GM23248 (cell line): ENCODE results near the gene EBF4. TPM values are rescaled to one million over a fixed set of nuclear protein-coding genes. Genes with fewer than 3 reads are reported as not detected.

ENCODE experiments used
- DNase-seq: peaks from one replicate; pipeline ENCODE4 v3.0.0-alpha.2; 2015
- H2AFZ ChIP-seq: fragments of 200-600 bp; sonication (generic); 2 replicates; pipeline ENCODE4 v1.6.1; 2016; ENCODE audit warnings: antibody characterized with exemption
- H3F3A ChIP-seq: fragments of 200-600 bp; sonication (generic); 2 replicates; pipeline ENCODE4 v1.6.1; 2016; ENCODE audit warnings: mild to moderate bottlenecking, antibody characterized with exemption, mixed run types; ENCODE audit not compliant: insufficient read depth
- H3K27ac ChIP-seq: fragments of 200-600 bp; sonication (generic); 2 replicates; pipeline ENCODE4 v1.5.1; 2016; ENCODE audit warnings: mild to moderate bottlenecking
- H3K27me3 ChIP-seq: fragments of 200-600 bp; sonication (generic); replicated peaks from 2 replicates; pipeline ENCODE4 v1.6.1; 2016; ENCODE audit warnings: mild to moderate bottlenecking; ENCODE audit not compliant: insufficient read depth
- H3K36me3 ChIP-seq: fragments of 200-600 bp; sonication (generic); 2 replicates; pipeline ENCODE4 v1.6.1; 2016; ENCODE audit warnings: low read depth, mild to moderate bottlenecking
- H3K4me1 ChIP-seq: fragments of 200-600 bp; sonication (generic); 2 replicates; pipeline ENCODE4 v1.6.1; 2016; ENCODE audit warnings: mild to moderate bottlenecking; ENCODE audit not compliant: insufficient read depth
- H3K4me2 ChIP-seq: fragments of 200-600 bp; sonication (generic); one replicate; pipeline ENCODE4 v1.6.1; 2016; ENCODE audit warnings: mild to moderate bottlenecking; ENCODE audit not compliant: unreplicated experiment
- H3K4me3 ChIP-seq: fragments of 200-600 bp; sonication (generic); 2 replicates; pipeline ENCODE4 v1.5.1; 2016; ENCODE audit warnings: mild to moderate bottlenecking
- H3K79me2 ChIP-seq: fragments of 200-600 bp; sonication (generic); 2 replicates; pipeline ENCODE4 v1.6.1; 2016; ENCODE audit warnings: mild to moderate bottlenecking; ENCODE audit not compliant: insufficient read depth
- H3K9ac ChIP-seq: fragments of 200-600 bp; sonication (generic); 2 replicates; pipeline ENCODE4 v1.6.1; 2016; ENCODE audit warnings: mild to moderate bottlenecking
- H3K9me2 ChIP-seq: fragments of 200-600 bp; sonication (generic); 2 replicates; pipeline ENCODE4 v1.6.1; 2016; ENCODE audit warnings: mixed run types, mild to moderate bottlenecking, moderate library complexity; ENCODE audit not compliant: insufficient read depth
- H3K9me3 ChIP-seq: fragments of 200-600 bp; sonication (generic); one replicate; pipeline ENCODE4 v1.6.1; 2017; ENCODE audit warnings: low read depth
- H4K20me1 ChIP-seq: fragments of 200-600 bp; sonication (generic); 2 replicates; pipeline ENCODE4 v1.6.0; 2016; ENCODE audit not compliant: insufficient read depth
- EZH2 ChIP-seq: fragments of 200-600 bp; sonication (generic); IDR thresholded peaks from 2 replicates; pipeline ENCODE4 v1.6.1; 2018; ENCODE audit warnings: antibody characterized with exemption, mild to moderate bottlenecking; ENCODE audit not compliant: insufficient read depth, poor library complexity, severe bottlenecking
- EZH2phosphoT487 ChIP-seq: fragments of 200-600 bp; sonication (generic); IDR thresholded peaks from 2 replicates; pipeline ENCODE4 v1.6.1; 2018; ENCODE audit warnings: antibody characterized with exemption, moderate library complexity, mild to moderate bottlenecking, low read depth; ENCODE audit not compliant: insufficient read depth
- WGBS, 2 experiments: methylation state at CpG; one replicate each; pipeline ENCODE4 v1.1.6; 2015 to 2017; ENCODE audit warnings: low lambda C conversion rate in 2 of 2, low coverage in 1 of 2; ENCODE audit errors: missing lambda C conversion rate in 2 of 2; 5-methylcytosine and 5-hydroxymethylcytosine counted together
- in situ Hi-C: fragments of 300-500 bp; cut with MboI; formaldehyde crosslinking; loops from 2 replicates; pipeline ENCODE4 v1.15.0; 2020
- polyA plus RNA-seq: library from polyadenylated mRNA; unstranded; fragments of >200 nt; fragmentation: Nextera tagmentation; extraction: Ambion mirVana; gene quantifications from 2 replicates; pipeline ENCODE4 v1.2.1, GENCODE V29; 2016
- total RNA-seq: library from RNA; depleted of rRNA; stranded (reverse); fragments of >200 nt; shearing (Covaris generic); gene quantifications from 2 replicates; pipeline ENCODE4 v1.2.3, GENCODE V29; 2014

The EBF4 gene
- total and polyA plus RNA-seq, 2 experiments from 2014 or later, result 0.36 TPM; not detected in 1

GRCh38 chr20:2759603-2760296 is 67.2 kb downstream of the EBF4 start:
- Histone ChIP-seq H3K27me3 (peaks cover 67% of the 10 kb centered on the region), H3K9me3 (no peaks in the 10 kb centered on the region), H3K79me2 (no peaks in the 10 kb centered on the region), H2AFZ (no peak overlapping the region), H3K36me3 (no peaks in the 10 kb centered on the region), H3F3A (no peaks in the 10 kb centered on the region), H3K4me2 (no peak overlapping the region), H3K4me3 (no peak overlapping the region), H3K4me1 (no peaks in the 10 kb centered on the region; the same call in 1 of the 2 replicates), H3K9ac (no peak overlapping the region), H3K9me2 (no peaks in the 10 kb centered on the region), H3K27ac (no peak overlapping the region), H4K20me1 (no peaks in the 10 kb centered on the region)
- no peak for DNase-seq
- TF ChIP-seq EZH2 (no peak), EZH2phosphoT487 (no peak)
- 35 to 41% methylated on average over 19 of the region's 19 CpGs for WGBS, 2 experiments
- in situ Hi-C loops, result loop anchor here (10.0 kb wide), 1 partner anchor 95 kb away; no protein-coding TSS in a partner anchor

- TF ChIP-seq EZH2phosphoT487, result no peak
- no peak for TF ChIP-seq EZH2
- no peaks in the 10 kb centered on the region for H3K36me3 ChIP-seq
- H3K4me3 ChIP-seq, result no peak overlapping the region
- no peak overlapping the region for H2AFZ ChIP-seq
- H3K9me2 ChIP-seq, result no peaks in the 10 kb centered on the region
- DNase-seq, result no peak
- H3K79me2 ChIP-seq, result no peaks in the 10 kb centered on the region
- no peaks in the 10 kb centered on the region for H3F3A ChIP-seq
- no peak overlapping the region for H3K27ac ChIP-seq
- in situ Hi-C loops, result no loop called here
- H3K27me3 ChIP-seq, result peaks cover 67% of the 10 kb centered on the region
- H4K20me1 ChIP-seq, result no peaks in the 10 kb centered on the region
- no peaks in the 10 kb centered on the region; the same call in 1 of the 2 replicates for H3K4me1 ChIP-seq
- WGBS, 2 experiments, result 71 to 80% methylated on average over 6 to 7 of the region's 7 CpGs
- H3K9ac ChIP-seq, result no peak overlapping the region
- H3K4me2 ChIP-seq, result no peak overlapping the region
- no peaks in the 10 kb centered on the region for H3K9me3 ChIP-seq
These were observed 67.8 kb downstream of the EBF4 start for GRCh38 chr20:2760297-2760951.

- H2AFZ ChIP-seq, result no peak overlapping the region
- 88 to 98% methylated on average over 2 of the region's 2 CpGs for WGBS, 2 experiments
- H3K4me1 ChIP-seq, result no peaks in the 10 kb centered on the region; the same call in 1 of the 2 replicates
- in situ Hi-C loops, result no loop called here
- H3K9ac ChIP-seq, result no peak overlapping the region
- H4K20me1 ChIP-seq, result no peaks in the 10 kb centered on the region
- H3K9me2 ChIP-seq, result no peaks in the 10 kb centered on the region
- H3K27ac ChIP-seq, result no peak overlapping the region
- H3K9me3 ChIP-seq, result no peaks in the 10 kb centered on the region
- DNase-seq, result no peak
- H3K36me3 ChIP-seq, result no peaks in the 10 kb centered on the region
- H3F3A ChIP-seq, result no peaks in the 10 kb centered on the region
- H3K4me2 ChIP-seq, result no peak overlapping the region
- no peaks in the 10 kb centered on the region for H3K79me2 ChIP-seq
- peaks cover 63% of the 10 kb centered on the region for H3K27me3 ChIP-seq
- TF ChIP-seq EZH2phosphoT487 (no peak), EZH2 (no peak)
- H3K4me3 ChIP-seq, result no peak overlapping the region
These were observed 68.3 kb downstream of the EBF4 start for GRCh38 chr20:2760952-2761305.

- no peaks in the 10 kb centered on the region for H3F3A ChIP-seq
- H3K36me3 ChIP-seq, result no peaks in the 10 kb centered on the region
- no peak for DNase-seq
- WGBS, 2 experiments, result 45 to 56% methylated on average over 4 of the region's 4 CpGs
- H3K4me2 ChIP-seq, result no peak overlapping the region
- H3K4me3 ChIP-seq, result no peak overlapping the region
- H3K27me3 ChIP-seq, result peaks cover 66% of the 10 kb centered on the region
- in situ Hi-C loops, result no loop called here
- no peak overlapping the region for H3K27ac ChIP-seq
- no peaks in the 10 kb centered on the region for H3K4me1 ChIP-seq
- H3K9me3 ChIP-seq, result no peaks in the 10 kb centered on the region
- no peak overlapping the region for H2AFZ ChIP-seq
- H3K9ac ChIP-seq, result no peak overlapping the region
- H3K9me2 ChIP-seq, result no peaks in the 10 kb centered on the region
- no peaks in the 10 kb centered on the region for H4K20me1 ChIP-seq
- no peaks in the 10 kb centered on the region for H3K79me2 ChIP-seq
- TF ChIP-seq EZH2, result no peak
- no peak for TF ChIP-seq EZH2phosphoT487
These were observed 69.3 kb downstream of the EBF4 start for GRCh38 chr20:2761885-2762284.
